B cell (primary cell): ENCODE results near the gene CALD1. TPM values are rescaled to one million over a fixed set of nuclear protein-coding genes. Genes with fewer than 3 reads are reported as not detected.

Experiments
- ATAC-seq: fragments of 200-7000 bp; cut with Tn5 transposase; one replicate; pipeline ENCODE4 v1.10.0; 2021; ENCODE audit warnings: low read depth, mild to moderate bottlenecking, moderate number of reproducible peaks, moderate library complexity
- CTCF ChIA-PET: fragments of 350-600 bp; sonication (Branson Sonifier 250); formaldehyde crosslinking; loops from one replicate; lab custom pipeline; 2021; ENCODE audit warnings: antibody characterized with exemption, inconsistent platforms; lab: Charles Lee
- POLR2A ChIA-PET: fragments of 350-600 bp; sonication (Branson Sonifier 250); formaldehyde crosslinking; loops from one replicate; lab custom pipeline; 2021; ENCODE audit warnings: antibody characterized with exemption; lab: Charles Lee
- DNase-seq: peaks from one replicate; pipeline ENCODE4 v3.0.0; 2013
- H2AFZ ChIP-seq: 2 replicates; pipeline ENCODE4 v1.6.1; 2012; ENCODE audit warnings: mild to moderate bottlenecking, low read depth, low read length; ENCODE audit not compliant: insufficient read depth, poor library complexity, severe bottlenecking
- H3K27ac ChIP-seq, 2 donors: 1 replicate in 1 of 2; 2 replicates in 1 of 2; pipeline ENCODE4 v1.5.1; 2012 to 2013; ENCODE audit warnings: low read length in 2 of 2, mild to moderate bottlenecking in 2 of 2, moderate library complexity in 1 of 2
- H3K27me3 ChIP-seq, 4 experiments: fragments of 200-600 bp in 1 of 4; sonication (generic) in 1 of 4; replicated peaks in 1 of 4; 1 replicate in 2 of 4; 2 replicates in 2 of 4; pipeline versions ENCODE4 v1.6.1 to v1.7.0; 2013 to 2016; ENCODE audit warnings: low read length in 3 of 4, mild to moderate bottlenecking in 2 of 4, mixed read lengths in 1 of 4, moderate library complexity in 1 of 4; ENCODE audit not compliant: insufficient read depth in 4 of 4, control insufficient read depth in 3 of 4; ENCODE audit errors: control extremely low read depth in 1 of 4
- H3K36me3 ChIP-seq, 2 experiments: replicated peaks in 1 of 2; 1 replicate in 1 of 2; 2 replicates in 1 of 2; pipeline versions ENCODE4 v1.6.1 to v1.7.1; 2013; ENCODE audit warnings: low read length in 1 of 2; ENCODE audit not compliant: insufficient read depth in 2 of 2, control insufficient read depth in 1 of 2; ENCODE audit errors: control extremely low read depth in 1 of 2, extremely low read depth in 1 of 2
- H3K4me1 ChIP-seq, 2 donors: fragments of 200-600 bp in 1 of 2; sonication (generic) in 1 of 2; 1 replicate in 1 of 2; 2 replicates in 1 of 2; pipeline versions ENCODE4 v1.5.1 to v1.6.1; 2013 to 2017; ENCODE audit warnings: low read length in 2 of 2; ENCODE audit not compliant: control insufficient read depth in 2 of 2, insufficient read depth in 2 of 2
- H3K4me2 ChIP-seq: replicated peaks from 2 replicates; pipeline ENCODE3; 2012; ENCODE audit warnings: mild to moderate bottlenecking, low read depth, low read length; ENCODE audit not compliant: poor library complexity, severe bottlenecking
- H3K4me3 ChIP-seq, 5 experiments: fragments of 200-600 bp in 1 of 5; sonication (generic) in 1 of 5; 1 replicate in 3 of 5; 2 replicates in 2 of 5; pipeline versions ENCODE4 v1.5.1 to v1.7.0; 2011 to 2016; ENCODE audit warnings: low read length in 4 of 5, mild to moderate bottlenecking in 4 of 5, low read depth in 2 of 5, control low read depth in 1 of 5, moderate library complexity in 1 of 5; ENCODE audit not compliant: insufficient read depth in 1 of 5; ENCODE audit errors: control extremely low read depth in 1 of 5, extremely low read depth in 1 of 5
- H3K79me2 ChIP-seq: fragments of 200-600 bp; sonication (generic); one replicate; pipeline ENCODE4 v1.6.0; 2016; ENCODE audit warnings: low read length; ENCODE audit not compliant: control insufficient read depth, insufficient read depth
- H3K9ac ChIP-seq: fragments of 200-600 bp; sonication (generic); 2 replicates; pipeline ENCODE4 v1.6.1; 2017; ENCODE audit warnings: mild to moderate bottlenecking, low read length, moderate library complexity
- H3K9me3 ChIP-seq, 3 donors: one replicate each; pipeline versions ENCODE4 v1.6.1 to v1.7.1; 2013; ENCODE audit warnings: low read length in 2 of 3; ENCODE audit not compliant: control insufficient read depth in 2 of 3, insufficient read depth in 1 of 3; ENCODE audit errors: control extremely low read depth in 1 of 3
- H4K20me1 ChIP-seq: 2 replicates; pipeline ENCODE4 v1.6.0; 2012; ENCODE audit warnings: mild to moderate bottlenecking, low read length; ENCODE audit not compliant: insufficient read depth, control insufficient read depth, poor library complexity, severe bottlenecking
- H3K27ac Mint-ChIP-seq: one replicate; pipeline ENCODE4 v1.8.0; 2021; ENCODE audit warnings: mixed read lengths
- H3K27me3 Mint-ChIP-seq: one replicate; pipeline ENCODE4 v1.8.0; 2021; ENCODE audit warnings: mixed read lengths
- H3K4me1 Mint-ChIP-seq: one replicate; pipeline ENCODE4 v1.8.0; 2021; ENCODE audit warnings: mixed read lengths
- H3K4me3 Mint-ChIP-seq: one replicate; pipeline ENCODE4 v1.8.0; 2021; ENCODE audit warnings: mixed read lengths
- H3K9me3 Mint-ChIP-seq: one replicate; pipeline ENCODE4 v1.8.0; 2022; ENCODE audit warnings: mixed read lengths; ENCODE audit not compliant: insufficient read depth
- EZH2 ChIP-seq: IDR thresholded peaks from 2 replicates; pipeline ENCODE4 v1.6.1; 2012; ENCODE audit warnings: borderline replicate concordance, low read depth, mild to moderate bottlenecking, moderate library complexity, low read length; ENCODE audit not compliant: insufficient read depth, poor library complexity, severe bottlenecking
- WGBS: methylation state at CpG from one replicate; pipeline ENCODE4 v1.1.5; 2013; ENCODE audit warnings: missing lambda C conversion rate; ENCODE audit not compliant: insufficient coverage; 5-methylcytosine and 5-hydroxymethylcytosine counted together
- intact Hi-C: fragments of 100-400 bp; cut with micrococcal nuclease; formaldehyde crosslinking; loops from one replicate; pipeline ENCODE4 v1.10.0; 2022
- polyA plus RNA-seq: library from polyadenylated mRNA; depleted of rRNA; stranded (reverse); fragments of >200 nt; gene quantifications from 2 replicates; pipeline ENCODE4 v1.2.3, GENCODE V29; 2012
- total RNA-seq, 2 donors: library from RNA; stranded (reverse); fragments of 120-200 nt in 1 of 2; gene quantifications; 1 replicate in 1 of 2; 2 replicates in 1 of 2; pipeline versions ENCODE4 v1.2.3 to v1.2.4, GENCODE V29; 2013 to 2022
- TF ChIP-seq, protein P1 (sequence below): fragments of 200-600 bp; IDR thresholded peaks from one replicate; pipeline ENCODE4 v1.8.0; 2022; ENCODE audit warnings: antibody characterized with exemption, mild to moderate bottlenecking

The CALD1 gene
- total and polyA plus RNA-seq, 2 donors (not counting 1 experiment from before 2014, with no cell fraction given): 0.18 to 0.69 TPM

DNA sequence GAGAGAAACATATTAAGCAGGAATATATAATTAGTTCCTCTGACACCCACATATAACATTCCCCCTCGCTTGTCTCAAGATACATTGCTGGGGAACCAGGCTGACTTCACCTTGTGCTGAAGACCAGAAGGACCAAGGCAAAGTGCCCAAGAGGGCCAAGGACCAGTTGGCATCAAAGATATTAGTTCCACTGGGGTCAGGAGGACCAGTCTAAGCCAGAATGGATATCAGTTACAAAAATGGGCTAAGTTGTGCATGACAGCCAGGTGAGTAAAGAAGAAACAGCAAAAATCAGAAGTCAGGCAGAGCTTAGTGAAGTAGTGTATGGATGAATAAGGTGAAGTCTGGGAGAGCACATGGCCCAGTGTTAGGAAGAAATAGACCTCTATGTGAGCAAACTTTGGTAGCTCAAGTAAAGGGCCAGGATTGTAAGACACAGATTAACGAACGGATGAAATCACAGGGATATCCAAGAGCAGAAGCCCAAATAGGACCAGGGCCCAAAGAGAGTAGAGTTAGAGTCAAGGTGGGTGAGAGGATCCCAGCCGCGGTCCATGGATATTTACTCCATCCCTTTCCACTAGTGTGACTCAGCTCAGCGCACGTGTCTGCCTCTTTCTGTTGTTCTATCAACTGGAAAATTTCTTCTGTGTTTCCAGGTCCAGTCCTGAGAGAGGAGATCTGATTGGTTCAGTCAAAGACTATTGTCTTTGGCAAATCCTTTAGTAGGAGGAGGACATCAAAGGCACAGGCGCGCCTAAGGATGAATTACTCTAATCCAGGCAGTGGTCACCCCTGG is 5.0 kb downstream of the CALD1 start:
- Mint-ChIP-seq H3K27me3 (peaks cover 23% of the 10 kb centered on the region), H3K9me3 (no peaks in the 10 kb centered on the region), H3K27ac (no peak overlapping the region), H3K4me3 (no peak overlapping the region), H3K4me1 (no peaks in the 10 kb centered on the region)
- CTCF ChIA-PET: interaction anchor here (0.6 kb wide), 1 partner anchor 73 kb away, joined by 3 read pairs; no protein-coding TSS in a partner anchor
- Histone ChIP-seq H3K4me3 (no peak overlapping the region), H3K4me2 (no peak overlapping the region), H3K4me1 (peaks cover 21% of the 10 kb centered on the region in 2 donors), H3K79me2 (no peaks in the 10 kb centered on the region), H4K20me1 (no peaks in the 10 kb centered on the region), H3K9ac (no peak overlapping the region), H3K27me3 (peaks cover 0 to 9% (median 7%) of the 10 kb centered on the region in 4 experiments), H2AFZ (no peak overlapping the region), H3K27ac (no peak overlapping the region), H3K36me3 (no peaks in the 10 kb centered on the region), H3K9me3 (no peaks in the 10 kb centered on the region)
- POLR2A ChIA-PET: no interaction called here
- DNase-seq (no peak), ATAC-seq (no peak)
- intact Hi-C loops: no loop called here
- WGBS: 95% methylated on average over 4 of the region's 9 CpGs
- TF ChIP-seq, protein P1, sequence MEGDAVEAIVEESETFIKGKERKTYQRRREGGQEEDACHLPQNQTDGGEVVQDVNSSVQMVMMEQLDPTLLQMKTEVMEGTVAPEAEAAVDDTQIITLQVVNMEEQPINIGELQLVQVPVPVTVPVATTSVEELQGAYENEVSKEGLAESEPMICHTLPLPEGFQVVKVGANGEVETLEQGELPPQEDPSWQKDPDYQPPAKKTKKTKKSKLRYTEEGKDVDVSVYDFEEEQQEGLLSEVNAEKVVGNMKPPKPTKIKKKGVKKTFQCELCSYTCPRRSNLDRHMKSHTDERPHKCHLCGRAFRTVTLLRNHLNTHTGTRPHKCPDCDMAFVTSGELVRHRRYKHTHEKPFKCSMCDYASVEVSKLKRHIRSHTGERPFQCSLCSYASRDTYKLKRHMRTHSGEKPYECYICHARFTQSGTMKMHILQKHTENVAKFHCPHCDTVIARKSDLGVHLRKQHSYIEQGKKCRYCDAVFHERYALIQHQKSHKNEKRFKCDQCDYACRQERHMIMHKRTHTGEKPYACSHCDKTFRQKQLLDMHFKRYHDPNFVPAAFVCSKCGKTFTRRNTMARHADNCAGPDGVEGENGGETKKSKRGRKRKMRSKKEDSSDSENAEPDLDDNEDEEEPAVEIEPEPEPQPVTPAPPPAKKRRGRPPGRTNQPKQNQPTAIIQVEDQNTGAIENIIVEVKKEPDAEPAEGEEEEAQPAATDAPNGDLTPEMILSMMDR: no peak
- no peak for TF ChIP-seq EZH2

DNA sequence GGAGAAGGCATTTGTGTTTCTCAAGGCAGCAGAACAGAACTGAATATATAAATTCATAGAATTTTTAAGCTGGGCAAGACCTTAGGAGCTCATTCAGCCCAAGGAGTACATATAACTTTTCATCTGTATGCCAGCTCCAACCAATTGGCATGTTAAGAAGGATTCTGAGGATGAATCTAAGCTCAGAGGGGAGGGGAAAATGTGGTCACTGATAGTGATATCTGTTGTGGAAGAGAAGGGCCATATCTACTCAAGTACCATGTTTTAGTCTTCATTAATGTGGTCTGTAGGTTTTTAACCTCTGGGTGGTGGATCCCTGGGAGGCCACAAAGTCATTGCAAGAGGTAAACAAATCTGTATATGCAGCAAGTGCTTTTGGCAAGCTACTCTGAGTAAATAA is 6.4 kb downstream of the CALD1 start:
- no peak overlapping the region for H3K4me3 Mint-ChIP-seq
- H3K27me3 ChIP-seq: peaks cover 0 to 2% (median 0%) of the 10 kb centered on the region in 4 experiments
- H3K4me3 ChIP-seq: no peak overlapping the region
- ChIA-PET POLR2A (no interaction called here), CTCF (interaction anchor here (1.3 kb wide), 1 partner anchor 19 kb away, joined by 3 read pairs; no protein-coding TSS in a partner anchor)
- H3K27ac Mint-ChIP-seq: no peak overlapping the region
- no peak for ATAC-seq
- DNase-seq: no peak
- no peak overlapping the region for H3K27ac ChIP-seq
- H4K20me1 ChIP-seq: no peaks in the 10 kb centered on the region
- H3K9me3 Mint-ChIP-seq: no peaks in the 10 kb centered on the region
- H3K9me3 ChIP-seq: no peaks in the 10 kb centered on the region
- peaks cover 21% of the 10 kb centered on the region in 2 donors for H3K4me1 ChIP-seq
- no peak overlapping the region for H3K9ac ChIP-seq
- H2AFZ ChIP-seq: no peak overlapping the region
- H3K27me3 Mint-ChIP-seq: peaks cover 12% of the 10 kb centered on the region
- H3K79me2 ChIP-seq: no peaks in the 10 kb centered on the region
- intact Hi-C loops: no loop called here
- no peak for TF ChIP-seq EZH2
- TF ChIP-seq, protein P1: no peak
- no peak overlapping the region for H3K4me2 ChIP-seq
- no peaks in the 10 kb centered on the region for H3K4me1 Mint-ChIP-seq
- H3K36me3 ChIP-seq: no peaks in the 10 kb centered on the region
